Ectodermal cell (in vitro differentiated cells): Measurements from ENCODE around the gene GDF7.
A peak's percentile ranks its signal among the peaks of the same experiment; 100 is the strongest.

Source experiments
- H3K27ac ChIP-seq: 2 replicates; pipeline ENCODE4 v1.7.0; 2013; ENCODE audit warnings: mild to moderate bottlenecking, low read depth, low read length; ENCODE audit not compliant: insufficient read depth, poor library complexity, severe bottlenecking
- H3K27me3 ChIP-seq: 2 replicates; pipeline ENCODE4 v1.7.0; 2013; ENCODE audit warnings: mild to moderate bottlenecking, low read length; ENCODE audit not compliant: insufficient read depth, control insufficient read depth, poor library complexity, severe bottlenecking
- H3K36me3 ChIP-seq: one replicate; pipeline ENCODE4 v1.7.0; 2013; ENCODE audit warnings: low read length; ENCODE audit not compliant: control insufficient read depth, insufficient read depth
- H3K4me1 ChIP-seq: one replicate; pipeline ENCODE4 v1.7.0; 2013; ENCODE audit warnings: low read length; ENCODE audit not compliant: control insufficient read depth, insufficient read depth
- H3K4me3 ChIP-seq: 2 replicates; pipeline ENCODE4 v1.7.0; 2013; ENCODE audit warnings: low read depth, low read length, control low read depth; ENCODE audit not compliant: insufficient read depth
- H3K9me3 ChIP-seq: 2 replicates; pipeline ENCODE4 v1.7.0; 2013; ENCODE audit warnings: mild to moderate bottlenecking, low read length, moderate library complexity; ENCODE audit not compliant: control insufficient read depth
- WGBS, 2 experiments: methylation state at CpG; one replicate each; pipeline ENCODE4 v1.1.7; 2013; ENCODE audit warnings: missing lambda C conversion rate in 2 of 2; 5-methylcytosine and 5-hydroxymethylcytosine counted together

Gene GDF7

DNA sequence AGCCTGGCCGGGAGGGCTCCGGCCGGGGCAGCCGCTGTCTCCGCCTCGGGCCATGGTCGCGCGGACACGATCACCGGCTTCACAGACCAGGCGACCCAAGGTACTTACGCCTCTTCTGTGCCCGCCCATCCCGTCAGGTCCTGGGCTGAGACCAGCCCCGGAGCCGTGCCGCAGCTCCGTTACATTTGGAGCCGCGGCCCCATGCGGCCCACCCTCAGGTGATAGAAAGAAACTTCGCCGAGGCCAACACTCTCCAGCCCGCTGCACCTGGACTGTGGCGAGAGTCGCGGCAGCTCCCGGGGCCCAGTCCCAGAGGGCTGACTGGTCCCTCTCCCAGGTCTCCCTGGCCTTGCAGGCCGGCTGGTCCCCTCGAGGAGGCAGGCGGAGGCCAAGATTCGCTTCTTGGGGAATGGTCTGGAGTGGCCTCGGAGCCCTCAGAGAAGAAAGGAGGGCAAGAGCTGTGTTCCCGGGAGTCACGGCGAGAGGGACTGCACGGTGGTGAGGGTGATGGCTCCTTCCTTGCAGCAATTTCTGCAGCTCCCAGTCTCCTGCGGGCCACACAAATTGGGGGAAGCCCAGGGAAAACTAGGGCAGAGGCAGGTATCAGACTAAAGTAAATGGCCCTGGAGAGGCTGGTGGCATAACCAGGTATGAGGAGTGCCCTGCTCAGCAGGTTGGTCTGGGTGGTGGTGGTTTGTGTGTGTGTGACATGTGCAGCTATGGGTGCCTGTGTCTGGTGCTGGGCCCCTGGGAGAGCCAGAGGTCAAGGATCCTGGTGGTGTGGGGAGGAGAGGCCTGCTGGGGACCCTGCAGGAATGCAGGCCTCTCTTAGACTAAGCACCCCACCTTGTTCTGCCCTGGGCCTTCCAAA is 822 bp downstream of the GDF7 start:
- H3K4me1 ChIP-seq = peaks cover 31% of the 10 kb centered on the region
- H3K4me3 ChIP-seq = peak overlapping the region; percentile 31
- WGBS, 2 experiments = 5% methylated on average over 39 of the region's 39 CpGs
- no peak overlapping the region for H3K27ac ChIP-seq
- no peaks in the 10 kb centered on the region for H3K36me3 ChIP-seq
- peaks cover 99% of the 10 kb centered on the region for H3K27me3 ChIP-seq
- no peaks in the 10 kb centered on the region for H3K9me3 ChIP-seq

GRCh38 chr2:20668451-20668850 is 1.5 kb downstream of the GDF7 start:
- 51 to 56% methylated on average over 6 of the region's 6 CpGs for WGBS, 2 experiments
- H3K4me3 ChIP-seq = peak overlapping the region; percentile 31

DNA sequence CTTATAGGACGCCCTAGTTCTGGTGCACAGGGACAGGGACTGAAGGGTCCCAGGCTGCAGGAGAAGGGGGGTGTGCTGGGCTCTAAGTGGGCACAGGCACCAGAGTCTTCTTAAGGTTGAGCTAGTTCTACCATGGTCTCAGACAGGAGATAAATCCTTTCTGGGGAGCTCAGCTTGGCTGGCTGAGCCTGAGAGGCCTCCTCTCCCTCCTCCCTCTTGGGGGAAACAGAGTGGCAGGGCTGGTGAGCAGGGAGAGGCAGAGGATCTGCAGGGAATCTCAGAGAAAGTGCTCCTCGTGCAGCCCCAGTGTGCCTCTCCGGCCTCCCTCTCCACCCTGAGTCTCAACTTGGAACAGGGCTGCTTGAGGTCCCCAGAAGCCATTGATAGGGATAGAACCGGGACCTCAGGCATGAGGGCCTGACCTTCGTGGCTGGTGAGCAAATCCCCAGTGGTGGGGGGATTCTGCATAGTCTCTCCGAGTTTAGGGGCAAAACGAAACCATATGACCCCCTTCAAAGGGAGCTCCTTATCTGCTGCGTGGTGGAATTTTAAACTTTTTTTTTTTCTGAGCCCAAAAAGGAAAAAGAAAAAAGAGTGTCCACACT is 2.0 kb downstream of the GDF7 start:
- H3K27me3 ChIP-seq = peaks cover 99% of the 10 kb centered on the region
- no peak overlapping the region for H3K27ac ChIP-seq
- no peaks in the 10 kb centered on the region for H3K36me3 ChIP-seq
- 26 to 27% methylated on average over 8 of the region's 8 CpGs for WGBS, 2 experiments
- peak overlapping the region; percentile 12 for H3K4me3 ChIP-seq
- H3K4me1 ChIP-seq = peaks cover 27% of the 10 kb centered on the region
- no peaks in the 10 kb centered on the region for H3K9me3 ChIP-seq

More at GRCh38 chr2:20668451-20668850, 1.5 kb downstream of the GDF7 start:
- Histone ChIP-seq H3K36me3 (no peaks in the 10 kb centered on the region), H3K9me3 (no peaks in the 10 kb centered on the region), H3K4me1 (peaks cover 28% of the 10 kb centered on the region), H3K27ac (no peak overlapping the region), H3K27me3 (peaks cover 99% of the 10 kb centered on the region)

GRCh38 chr2:20669562-20670314 is 2.8 kb downstream of the GDF7 start:
- no peaks in the 10 kb centered on the region for H3K9me3 ChIP-seq
- peaks cover 99% of the 10 kb centered on the region for H3K27me3 ChIP-seq
- peaks cover 34% of the 10 kb centered on the region for H3K4me1 ChIP-seq
- no peaks in the 10 kb centered on the region for H3K36me3 ChIP-seq
- 8 to 9% methylated on average over 45 of the region's 45 CpGs for WGBS, 2 experiments
- H3K27ac ChIP-seq = no peak overlapping the region
- H3K4me3 ChIP-seq = peak overlapping the region; percentile 16

- H3K4me1 ChIP-seq = peaks cover 41% of the 10 kb centered on the region
Observed at GRCh38 chr2:20670315-20671035, 3.5 kb downstream of the GDF7 start.

DNA sequence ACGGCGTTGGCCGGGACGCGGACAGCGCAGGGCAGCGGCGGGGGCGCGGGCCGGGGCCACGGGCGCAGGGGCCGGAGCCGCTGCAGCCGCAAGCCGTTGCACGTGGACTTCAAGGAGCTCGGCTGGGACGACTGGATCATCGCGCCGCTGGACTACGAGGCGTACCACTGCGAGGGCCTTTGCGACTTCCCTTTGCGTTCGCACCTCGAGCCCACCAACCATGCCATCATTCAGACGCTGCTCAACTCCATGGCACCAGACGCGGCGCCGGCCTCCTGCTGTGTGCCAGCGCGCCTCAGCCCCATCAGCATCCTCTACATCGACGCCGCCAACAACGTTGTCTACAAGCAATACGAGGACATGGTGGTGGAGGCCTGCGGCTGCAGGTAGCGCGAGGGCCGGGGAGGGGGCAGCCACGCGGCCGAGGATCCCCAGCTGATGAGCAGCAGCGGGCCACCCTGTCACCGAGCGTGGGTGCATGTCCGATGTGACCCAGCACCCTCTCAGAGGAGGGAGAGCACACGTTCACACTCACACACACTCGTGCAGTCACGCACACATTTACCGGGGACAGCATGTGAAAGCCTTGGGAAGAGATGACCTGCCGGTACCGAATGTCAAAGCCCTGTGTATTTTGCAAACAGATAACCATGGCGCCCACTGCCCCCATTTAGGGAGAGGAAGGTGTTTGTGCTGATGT is 4.2 kb downstream of the GDF7 start:
- Histone ChIP-seq H3K27me3 (peaks cover 86% of the 10 kb centered on the region), H3K4me3 (no peak overlapping the region), H3K9me3 (no peaks in the 10 kb centered on the region), H3K4me1 (peaks cover 48% of the 10 kb centered on the region), H3K27ac (no peak overlapping the region), H3K36me3 (no peaks in the 10 kb centered on the region)
- 6 to 8% methylated on average over 60 of the region's 60 CpGs for WGBS, 2 experiments

More at GRCh38 chr2:20670315-20671035, 3.5 kb downstream of the GDF7 start:
- 8 to 9% methylated on average over 83 of the region's 83 CpGs for WGBS, 2 experiments
- peaks cover 93% of the 10 kb centered on the region for H3K27me3 ChIP-seq
- no peak overlapping the region for H3K27ac ChIP-seq
- no peaks in the 10 kb centered on the region for H3K36me3 ChIP-seq
- peak overlapping the region; percentile 16 for H3K4me3 ChIP-seq
- no peaks in the 10 kb centered on the region for H3K9me3 ChIP-seq

DNA sequence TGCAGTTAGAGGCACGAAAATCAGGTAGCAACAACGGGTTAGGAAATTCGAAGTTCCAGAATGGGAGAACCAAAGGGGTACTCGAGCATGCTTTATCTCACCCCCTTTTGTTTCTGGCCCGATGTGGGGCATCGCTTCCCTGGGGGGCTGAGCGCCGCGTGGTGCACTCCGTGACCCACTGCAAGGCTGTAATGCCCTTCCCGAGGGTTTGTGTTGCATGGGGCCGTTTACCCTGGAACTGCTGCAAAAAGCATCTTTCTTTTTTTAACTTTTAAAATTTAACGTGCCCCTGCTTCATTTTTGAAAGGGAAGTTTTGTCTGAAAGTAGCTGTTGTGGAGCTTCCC is 4.8 kb downstream of the GDF7 start:
- Histone ChIP-seq H3K27ac (no peak overlapping the region), H3K27me3 (peaks cover 80% of the 10 kb centered on the region), H3K36me3 (no peaks in the 10 kb centered on the region), H3K4me3 (no peak overlapping the region), H3K4me1 (peaks cover 50% of the 10 kb centered on the region), H3K9me3 (no peaks in the 10 kb centered on the region)
- 7 to 9% methylated on average over 13 of the region's 13 CpGs for WGBS, 2 experiments

GRCh38 chr2:20672201-20672951 is 5.4 kb downstream of the GDF7 start:
- H3K27ac ChIP-seq = no peak overlapping the region
- H3K4me3 ChIP-seq = no peak overlapping the region
- peaks cover 50% of the 10 kb centered on the region for H3K4me1 ChIP-seq
- H3K36me3 ChIP-seq = no peaks in the 10 kb centered on the region
- WGBS, 2 experiments = 9 to 11% methylated on average over 16 to 18 of the region's 18 CpGs
- no peaks in the 10 kb centered on the region for H3K9me3 ChIP-seq
- H3K27me3 ChIP-seq = peaks cover 75% of the 10 kb centered on the region
